RWPE1 (cell line): ENCODE results near the gene GPR176.

Experiments
- CTCF ChIA-PET: fragments of 350-600 bp; sonication (Branson Sonifier 250); formaldehyde crosslinking; extraction: SDS; loops from one replicate; lab custom pipeline; 2021; lab: Yijun Ruan, JAX
- POLR2A ChIA-PET: fragments of 400-600 bp; formaldehyde crosslinking; extraction: SDS; loops from one replicate; lab custom pipeline; 2020; ENCODE audit warnings: antibody characterized with exemption; ENCODE audit not compliant: low non-redundant PET; lab: Yijun Ruan, JAX
- DNase-seq: peaks from one replicate; pipeline ENCODE4 v3.0.0; 2012; ENCODE audit warnings: low spot score
- H3K27ac ChIP-seq: fragments of 450-650 bp; 2 replicates; pipeline ENCODE4 v1.5.1; 2017
- CTCF ChIP-seq: fragments of 450-650 bp; conservative IDR thresholded peaks from 2 replicates; pipeline ENCODE4 v1.5.1; 2017; ENCODE audit warnings: low read depth, mild to moderate bottlenecking

The GPR176 gene

GRCh38 chr15:39801641-39802309, 118.3 kb downstream of the GPR176 start:
- peak; percentile 41 for DNase-seq
- POLR2A ChIA-PET = no interaction called here
- CTCF ChIA-PET = interaction anchor here (0.5 kb wide), 1 partner anchor 222 kb away, joined by 3 read pairs; no protein-coding TSS in a partner anchor
- no peak overlapping the region for H3K27ac ChIP-seq
- TF ChIP-seq CTCF = peak; percentile 24

DNA sequence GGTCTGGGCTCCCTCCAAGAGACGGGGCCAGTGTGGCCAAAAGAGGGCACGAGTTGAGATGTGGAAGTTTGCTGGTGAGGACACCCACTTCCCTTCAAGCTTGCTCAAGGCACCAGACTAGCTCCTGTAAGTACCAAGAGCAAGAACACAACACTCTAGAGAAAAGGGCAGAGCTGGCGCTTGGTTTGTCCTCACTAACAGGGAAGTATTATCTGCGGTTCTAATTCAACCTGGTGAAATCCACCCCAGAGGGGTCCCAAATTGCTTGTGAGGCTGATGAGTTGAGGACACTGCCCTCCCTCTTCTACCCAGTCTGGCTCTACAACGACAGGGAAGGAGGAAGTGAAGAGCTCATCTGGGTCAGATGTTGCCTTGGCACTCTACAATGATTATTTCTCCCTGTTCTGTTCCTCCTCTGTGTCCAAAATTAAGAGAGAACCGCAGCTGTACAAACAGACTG, 120.5 kb downstream of the GPR176 start:
- no peak for DNase-seq
- ChIA-PET CTCF (no interaction called here), POLR2A (no interaction called here)
- no peak for TF ChIP-seq CTCF
- no peak overlapping the region for H3K27ac ChIP-seq

GRCh38 chr15:39798382-39798781, 121.7 kb downstream of the GPR176 start:
- POLR2A ChIA-PET = no interaction called here
- TF ChIP-seq CTCF = no peak
- no peak overlapping the region for H3K27ac ChIP-seq
- CTCF ChIA-PET = no interaction called here
- DNase-seq = no peak

DNA sequence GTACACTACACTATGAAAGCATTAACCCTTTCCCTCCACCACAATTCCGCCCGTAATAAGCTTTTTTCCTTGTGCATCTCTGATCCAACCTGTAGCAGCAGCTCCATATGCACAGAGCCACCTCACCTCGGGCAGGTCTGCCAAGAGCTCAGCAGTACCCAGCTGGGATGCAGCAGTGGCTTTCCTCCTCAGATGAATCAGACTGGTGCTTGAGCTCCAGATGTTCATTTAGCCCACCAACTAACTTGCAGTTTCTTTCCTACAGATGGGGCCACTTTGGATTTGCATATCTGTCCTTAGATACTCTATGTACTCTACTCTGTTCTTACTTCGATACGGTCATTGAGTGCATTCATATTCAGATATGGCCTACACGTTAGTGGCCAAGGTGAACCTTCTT, 122.7 kb downstream of the GPR176 start:
- TF ChIP-seq CTCF = no peak
- ChIA-PET POLR2A (no interaction called here), CTCF (no interaction called here)
- DNase-seq = no peak
- no peak overlapping the region for H3K27ac ChIP-seq

DNA sequence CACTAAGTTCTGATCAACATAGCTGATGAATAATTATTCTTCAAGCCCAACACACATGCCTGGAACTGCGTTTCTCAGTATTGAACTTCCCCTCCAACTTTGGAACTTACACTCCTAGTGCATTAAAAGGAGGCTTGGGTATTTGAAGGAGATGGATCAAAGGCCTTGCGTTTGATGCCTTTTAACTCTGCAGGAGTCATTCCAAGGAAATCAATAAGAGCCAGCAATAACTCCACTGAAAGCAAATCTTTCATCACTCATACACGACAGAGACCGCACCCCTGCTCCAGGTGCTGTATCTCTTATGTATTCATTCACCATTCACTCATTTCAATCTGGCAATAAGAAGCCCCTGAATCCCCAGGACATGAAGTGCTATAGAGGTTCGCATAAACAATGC, 123.5 kb downstream of the GPR176 start:
- CTCF ChIA-PET = no interaction called here
- POLR2A ChIA-PET = no interaction called here
- TF ChIP-seq CTCF = no peak
- no peak overlapping the region for H3K27ac ChIP-seq
- no peak for DNase-seq

GRCh38 chr15:39795486-39795885, 124.6 kb downstream of the GPR176 start:
- ChIA-PET CTCF (no interaction called here), POLR2A (no interaction called here)
- no peak for DNase-seq
- no peak overlapping the region for H3K27ac ChIP-seq
- no peak for TF ChIP-seq CTCF
